CD14-positive monocyte (primary cell): ENCODE results near the gene HIGD1C. TPM values are rescaled to one million over a fixed set of nuclear protein-coding genes. Genes with fewer than 3 reads are reported as not detected.
A peak's percentile ranks its signal among the peaks of the same experiment; 100 is the strongest.

Source experiments
- DNase-seq, 3 donors: peaks; one replicate each; pipeline ENCODE4 v3.0.0-alpha.2; 2011 to 2022
- H2AFZ ChIP-seq: 2 replicates; pipeline ENCODE4 v1.6.0; 2012; ENCODE audit warnings: mild to moderate bottlenecking, low read depth, low read length, inconsistent platforms; ENCODE audit not compliant: insufficient read depth, poor library complexity, severe bottlenecking
- H3K27ac ChIP-seq, 2 donors: 1 replicate in 1 of 2; 2 replicates in 1 of 2; pipeline ENCODE4 v1.5.1; 2012 to 2013; ENCODE audit warnings: low read length in 2 of 2, control low read depth in 1 of 2, inconsistent platforms in 1 of 2, low read depth in 1 of 2, mild to moderate bottlenecking in 1 of 2
- H3K27me3 ChIP-seq, 2 donors: one replicate each; pipeline versions ENCODE4 v1.6.0 to v1.6.1; 2011 to 2013; ENCODE audit warnings: low read length in 2 of 2; ENCODE audit not compliant: control insufficient read depth in 2 of 2, insufficient read depth in 2 of 2
- H3K36me3 ChIP-seq, 2 donors: replicated peaks in 1 of 2; 1 replicate in 1 of 2; 2 replicates in 1 of 2; pipeline versions ENCODE4 v1.5.1 to v1.6.1; 2012 to 2013; ENCODE audit warnings: low read length in 2 of 2, control low read depth in 1 of 2, inconsistent platforms in 1 of 2, mild to moderate bottlenecking in 1 of 2; ENCODE audit not compliant: insufficient read depth in 2 of 2, control insufficient read depth in 1 of 2
- H3K4me1 ChIP-seq, 2 donors: 1 replicate in 1 of 2; 2 replicates in 1 of 2; pipeline versions ENCODE4 v1.5.1 to v1.6.1; 2012 to 2013; ENCODE audit warnings: low read length in 2 of 2, control low read depth in 1 of 2, inconsistent platforms in 1 of 2, mild to moderate bottlenecking in 1 of 2, moderate library complexity in 1 of 2; ENCODE audit not compliant: insufficient read depth in 2 of 2, control insufficient read depth in 1 of 2
- H3K4me2 ChIP-seq: replicated peaks from 2 replicates; pipeline ENCODE3; 2012; ENCODE audit warnings: low read length, moderate library complexity, mild to moderate bottlenecking; ENCODE audit not compliant: poor library complexity, severe bottlenecking; ENCODE audit errors: extremely low read depth
- H3K4me3 ChIP-seq, 3 experiments: fragments of 200-600 bp in 1 of 3; sonication (generic) in 1 of 3; replicated peaks in 1 of 3; 1 replicate in 2 of 3; 2 replicates in 1 of 3; pipeline ENCODE4 v1.5.1; 2011 to 2013; ENCODE audit warnings: low read length in 3 of 3, mild to moderate bottlenecking in 3 of 3, control low read depth in 2 of 3, low read depth in 2 of 3, inconsistent platforms in 1 of 3, moderate library complexity in 1 of 3
- H3K79me2 ChIP-seq: 2 replicates; pipeline ENCODE4 v1.6.0; 2012; ENCODE audit warnings: mild to moderate bottlenecking, control low read depth, inconsistent platforms, low read length, moderate library complexity; ENCODE audit not compliant: insufficient read depth
- H3K9ac ChIP-seq: 2 replicates; pipeline ENCODE4 v1.6.0; 2017; ENCODE audit warnings: low read length, mild to moderate bottlenecking; ENCODE audit not compliant: insufficient read depth, poor library complexity, severe bottlenecking
- H3K9me3 ChIP-seq, 2 donors: replicated peaks in 1 of 2; 1 replicate in 1 of 2; 2 replicates in 1 of 2; pipeline versions ENCODE4 v1.5.1 to v1.6.1; 2012 to 2013; ENCODE audit warnings: low read length in 2 of 2, control low read depth in 1 of 2; ENCODE audit not compliant: control insufficient read depth in 1 of 2, insufficient read depth in 1 of 2
- H4K20me1 ChIP-seq: 2 replicates; pipeline ENCODE4 v1.6.0; 2012; ENCODE audit warnings: mild to moderate bottlenecking, low read length, control low read depth, moderate library complexity; ENCODE audit not compliant: insufficient read depth
- H3K27ac Mint-ChIP-seq, 7 donors: one replicate each; pipeline ENCODE4 v1.8.0; 2020; ENCODE audit warnings: mild to moderate bottlenecking in 7 of 7, mixed read lengths in 7 of 7, moderate library complexity in 6 of 7, inconsistent platforms in 2 of 7
- H3K27me3 Mint-ChIP-seq, 3 donors: one replicate each; pipeline ENCODE4 v1.8.0; 2021 to 2022; ENCODE audit warnings: low read depth in 3 of 3, mild to moderate bottlenecking in 3 of 3, mixed read lengths in 3 of 3, moderate library complexity in 3 of 3, inconsistent platforms in 1 of 3
- H3K36me3 Mint-ChIP-seq, 2 donors: one replicate each; pipeline ENCODE4 v1.8.0; 2020; ENCODE audit warnings: mixed read lengths in 2 of 2, inconsistent platforms in 1 of 2, mild to moderate bottlenecking in 1 of 2
- H3K4me1 Mint-ChIP-seq: one replicate; pipeline ENCODE4 v1.8.0; 2020; ENCODE audit warnings: mild to moderate bottlenecking, mixed read lengths
- H3K4me3 Mint-ChIP-seq, 2 donors: one replicate each; pipeline ENCODE4 v1.8.0; 2020; ENCODE audit warnings: mild to moderate bottlenecking in 2 of 2, mixed read lengths in 2 of 2, moderate library complexity in 1 of 2
- H3K9me3 Mint-ChIP-seq, 7 donors: one replicate each; pipeline ENCODE4 v1.8.0; 2020 to 2022; ENCODE audit warnings: mixed read lengths in 7 of 7, mild to moderate bottlenecking in 6 of 7, moderate library complexity in 6 of 7, inconsistent platforms in 2 of 7
- CTCF ChIP-seq: fragments of 200-600 bp; IDR thresholded peaks from one replicate; pipeline ENCODE4 v1.8.0; 2022; ENCODE audit warnings: antibody characterized with exemption, mild to moderate bottlenecking
- WGBS: methylation state at CpG from one replicate; pipeline ENCODE4 v1.1.5; 2013; ENCODE audit warnings: missing lambda C conversion rate; ENCODE audit not compliant: insufficient coverage; 5-methylcytosine and 5-hydroxymethylcytosine counted together
- intact Hi-C, 2 donors: fragments of 100-400 bp; cut with micrococcal nuclease; formaldehyde crosslinking; loops; one replicate each; pipeline versions ENCODE4 v1.15.0 to v1.15.1; 2023
- polyA plus RNA-seq, 3 donors: library from polyadenylated mRNA; depleted of rRNA in 1 of 3; unstranded in 2 of 3; stranded (reverse) in 1 of 3; fragments of 300-500 nt in 2 of 3; fragments of >200 nt in 1 of 3; fragmentation: Illumina TruSeq in 2 of 3; gene quantifications; 1 replicate in 2 of 3; 2 replicates in 1 of 3; pipeline ENCODE4 v1.2.3, GENCODE V29; 2012 to 2021

Gene HIGD1C
- polyA plus RNA-seq, 3 donors = not detected

GRCh38 chr12:50988051-50988450 lies 35.7 kb downstream of the HIGD1C start:
- intact Hi-C loops = no loop called here
- no peaks in the 10 kb centered on the region for H3K27me3 ChIP-seq
- peaks cover 48 to 69% of the 10 kb centered on the region in 2 donors for H3K36me3 Mint-ChIP-seq
- no peak overlapping the region for H3K4me2 ChIP-seq
- H3K4me3 Mint-ChIP-seq = no peak overlapping the region
- peak overlapping the region in 2 of 7 donors; percentile 6 to 21 for H3K27ac Mint-ChIP-seq
- H3K27me3 Mint-ChIP-seq = peaks cover 0 to 3% (median 0%) of the 10 kb centered on the region in 3 donors
- H3K4me3 ChIP-seq = no peak overlapping the region
- peaks cover 54 to 92% of the 10 kb centered on the region in 2 donors for H3K36me3 ChIP-seq
- H3K4me1 Mint-ChIP-seq = no peaks in the 10 kb centered on the region
- no peaks in the 10 kb centered on the region for H3K9me3 Mint-ChIP-seq
- H2AFZ ChIP-seq = no peak overlapping the region
- no peaks in the 10 kb centered on the region for H3K79me2 ChIP-seq
- TF ChIP-seq CTCF = no peak
- no peaks in the 10 kb centered on the region for H3K4me1 ChIP-seq
- DNase-seq = no peak
- H3K27ac ChIP-seq = no peak overlapping the region
- H3K9me3 ChIP-seq = no peaks in the 10 kb centered on the region
- H4K20me1 ChIP-seq = no peaks in the 10 kb centered on the region
- no peak overlapping the region for H3K9ac ChIP-seq
- 96% methylated on average over 5 of the region's 5 CpGs for WGBS

- WGBS = 100% methylated on average over 1 of the region's 5 CpGs
- Histone ChIP-seq H4K20me1 (no peaks in the 10 kb centered on the region), H3K36me3 (peaks cover 57 to 99% of the 10 kb centered on the region in 2 donors), H3K4me1 (no peaks in the 10 kb centered on the region), H3K79me2 (no peaks in the 10 kb centered on the region), H3K4me3 (no peak overlapping the region), H2AFZ (no peak overlapping the region), H3K27ac (no peak overlapping the region), H3K9ac (no peak overlapping the region), H3K9me3 (no peaks in the 10 kb centered on the region), H3K4me2 (no peak overlapping the region), H3K27me3 (no peaks in the 10 kb centered on the region)
- H3K9me3 Mint-ChIP-seq = no peaks in the 10 kb centered on the region
- no peak for TF ChIP-seq CTCF
- H3K36me3 Mint-ChIP-seq = peaks cover 48 to 74% of the 10 kb centered on the region in 2 donors
- intact Hi-C loops = no loop called here
- no peak for DNase-seq
- H3K27me3 Mint-ChIP-seq = peaks cover 0 to 3% (median 0%) of the 10 kb centered on the region in 3 donors
- H3K4me1 Mint-ChIP-seq = no peaks in the 10 kb centered on the region
- H3K27ac Mint-ChIP-seq = peak overlapping the region in 3 of 7 donors; percentile 23 to 65 (median 61)
- no peak overlapping the region for H3K4me3 Mint-ChIP-seq
Measured at GRCh38 chr12:50988871-50989270, 36.5 kb downstream of the HIGD1C start.
